SKM-1 treated with dmso at 0.1 percent for 144 hours (cell line): ENCODE data around the gene PDE8A.
"Not testable (repeated sequence)": the region's sequence is repeated elsewhere in the genome, so short reads cannot be mapped to it uniquely, and the experiment has no call there.

ENCODE experiments used
- DNase-seq: peaks from one replicate; lab custom pipeline; 2025; ENCODE audit not compliant: unreplicated experiment; lab: John Stamatoyannopoulos, UW

PDE8A gene

DNA sequence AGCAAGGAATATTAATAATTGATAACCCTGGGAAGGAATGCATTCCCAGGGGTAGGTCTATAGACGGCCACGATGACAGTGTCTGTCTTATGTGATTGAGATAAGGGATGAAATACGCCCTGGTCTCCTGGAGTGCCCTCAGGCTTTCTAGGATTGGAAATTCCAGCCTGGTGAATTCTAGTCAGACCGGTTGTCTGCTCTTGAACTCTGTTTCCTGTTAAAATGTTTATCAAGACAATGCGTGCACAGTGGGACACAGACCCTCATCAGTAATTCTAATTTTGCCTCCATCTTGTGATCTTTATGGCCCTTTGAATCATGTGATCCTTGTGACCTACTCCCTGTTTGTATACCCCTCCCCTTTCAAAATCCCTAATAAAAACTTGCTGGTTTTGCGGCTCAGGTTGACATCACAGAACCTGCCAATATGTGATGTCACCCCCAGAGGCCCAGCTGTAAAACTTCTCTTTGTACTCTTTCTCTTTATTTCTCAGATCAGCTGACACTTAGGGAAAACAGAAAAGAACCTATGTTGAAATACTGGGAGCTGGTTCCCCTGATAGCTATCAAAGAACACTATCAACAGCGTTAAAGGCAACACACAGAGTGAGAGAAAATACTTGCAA, 183.3 kb downstream of the PDE8A start:
- DNase-seq: no peak

GRCh38 chr15:85167568-85167967, 185.9 kb downstream of the PDE8A start:
- DNase-seq: no peak

DNA sequence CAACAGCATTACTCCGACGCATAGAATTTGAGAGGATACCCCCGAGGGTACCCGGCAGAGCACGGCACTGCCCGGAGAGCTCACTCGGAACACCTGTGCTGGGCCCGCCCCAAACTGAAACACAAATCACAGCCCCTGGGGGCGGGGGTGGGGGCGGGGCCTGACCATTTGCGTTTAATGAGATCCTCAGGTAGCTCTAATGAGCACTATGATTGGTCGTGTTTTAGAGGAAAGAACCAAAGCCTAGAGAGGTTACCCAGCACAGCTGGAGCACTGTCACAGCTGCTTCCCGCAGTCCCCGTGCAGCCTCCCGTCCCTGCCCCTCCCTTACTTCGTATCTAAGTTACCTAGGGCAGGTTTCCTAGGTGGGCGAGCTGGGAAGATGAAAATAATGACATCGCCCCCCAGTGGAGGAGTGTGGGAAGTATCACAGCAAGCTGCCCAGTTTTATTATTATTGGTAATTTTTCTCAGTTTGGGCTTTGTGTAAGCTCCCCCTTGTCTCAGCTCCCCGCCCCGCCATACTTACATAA, 187.1 kb downstream of the PDE8A start:
- DNase-seq: no peak

DNA sequence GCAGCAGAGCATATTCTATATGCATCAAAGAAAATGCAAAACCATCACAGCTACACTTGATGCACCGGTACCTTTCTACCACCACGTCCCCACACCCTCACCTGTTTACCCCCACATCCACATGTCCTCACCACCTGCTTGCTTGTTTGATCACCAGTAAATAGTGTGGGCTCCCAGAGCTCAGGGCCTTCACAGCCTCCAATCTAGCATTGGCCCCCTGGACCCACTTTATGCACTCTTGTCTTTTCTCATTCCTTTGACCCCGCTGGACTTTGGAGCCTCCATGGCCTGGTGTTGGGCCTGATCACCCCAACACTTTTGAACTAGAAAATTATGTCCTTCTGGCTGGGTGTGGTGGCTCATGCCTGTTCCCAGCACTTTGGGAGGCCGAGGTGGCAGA, 190.1 kb downstream of the PDE8A start:
- DNase-seq: no peak

DNA sequence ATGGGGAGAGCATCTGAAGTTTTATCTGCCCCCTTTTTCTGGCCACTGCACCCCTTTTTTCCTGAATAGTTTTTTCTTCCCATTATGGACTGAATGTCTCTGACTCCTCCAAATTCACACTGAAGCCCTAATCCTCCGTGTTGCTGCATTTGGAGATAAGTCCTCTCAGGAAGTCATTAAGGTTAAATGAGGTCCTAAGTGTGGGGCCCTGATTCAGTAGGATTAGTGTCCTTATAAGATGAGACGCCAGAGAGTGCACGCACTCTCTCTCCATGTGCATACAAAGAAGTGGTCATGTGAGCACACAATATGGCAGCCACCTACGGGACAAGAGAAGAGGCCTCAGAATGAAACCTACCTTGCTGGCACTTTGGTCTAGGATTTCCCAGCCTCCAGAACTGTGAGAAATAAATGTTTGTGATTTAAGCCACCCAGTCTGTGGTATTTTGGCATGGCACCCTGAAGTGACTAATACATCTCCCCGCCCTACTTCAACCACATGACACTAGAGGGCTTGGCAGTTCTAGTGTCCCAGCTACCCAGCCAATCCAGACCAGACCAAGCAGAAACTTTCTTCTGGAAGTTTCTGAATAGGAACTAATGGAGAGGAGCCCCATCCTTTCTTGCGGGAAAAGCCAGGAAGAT, 191.3 kb downstream of the PDE8A start:
- no peak for DNase-seq

DNA sequence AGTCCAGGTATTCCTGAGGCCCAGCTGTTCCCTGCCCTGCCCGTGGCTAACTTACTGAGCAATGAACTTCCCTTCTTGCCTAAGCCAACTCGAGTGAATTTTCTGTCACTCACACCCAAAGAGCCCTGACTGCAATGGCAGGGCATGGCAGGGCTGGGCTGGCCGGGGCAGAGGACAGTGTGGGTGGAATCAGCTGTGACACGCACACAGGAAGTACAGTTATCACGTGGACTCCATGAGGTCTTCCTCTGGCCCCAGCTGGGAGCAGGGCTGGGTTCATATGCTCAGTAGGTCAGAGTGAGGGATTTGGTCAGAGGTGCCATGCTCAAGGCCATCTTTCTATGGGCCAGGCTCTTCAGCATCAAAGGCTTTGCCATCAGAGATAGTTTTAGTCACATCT, 192.0 kb downstream of the PDE8A start:
- not testable (repeated sequence) for DNase-seq

GRCh38 chr15:85174521-85174920, 192.9 kb downstream of the PDE8A start:
- no peak for DNase-seq

DNA sequence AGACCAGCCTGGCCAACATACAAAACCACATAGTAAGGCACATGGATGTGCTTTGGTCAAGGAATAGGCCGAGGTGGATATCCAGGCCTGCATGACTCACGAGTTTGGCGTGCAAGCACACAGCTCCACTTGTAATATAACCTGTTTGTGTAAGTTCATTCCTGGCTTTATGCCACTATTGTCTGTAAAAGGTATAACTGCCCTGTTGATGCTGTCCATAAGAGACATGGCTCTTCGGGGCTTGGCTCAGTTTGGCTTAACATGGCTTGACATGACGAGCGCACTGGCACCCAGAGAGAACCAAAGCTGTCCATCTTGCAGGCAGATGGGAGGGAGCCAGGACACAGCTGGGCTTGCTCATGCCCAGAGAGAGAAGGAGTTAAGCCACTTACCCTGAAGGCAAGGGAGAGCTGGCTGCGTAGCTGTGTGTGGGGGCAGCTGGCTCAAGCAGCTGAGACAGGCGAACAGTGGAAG, 195.4 kb downstream of the PDE8A start:
- not testable (repeated sequence) for DNase-seq

DNA sequence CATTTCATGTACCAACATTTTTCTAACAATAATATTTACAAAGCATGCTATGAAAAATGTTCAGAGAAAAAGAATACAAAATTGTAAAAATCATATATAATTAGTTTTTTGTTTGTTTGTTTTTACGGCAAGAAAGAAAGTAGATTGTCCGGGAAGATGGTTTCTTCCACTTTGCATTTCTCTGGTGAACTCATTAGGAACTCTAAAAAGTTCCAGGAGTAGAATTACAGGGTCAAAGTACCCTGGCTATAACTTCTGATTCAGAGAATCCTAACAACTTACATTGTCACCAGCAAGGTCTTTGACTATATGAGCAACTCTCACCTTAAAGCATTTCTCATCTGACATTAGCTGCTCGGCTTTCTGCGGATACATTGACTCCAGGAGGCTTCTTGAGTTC, 196.7 kb downstream of the PDE8A start:
- no peak for DNase-seq

- no peak for DNase-seq
Observed at GRCh38 chr15:85179700-85180099, 198.0 kb downstream of the PDE8A start.

DNA sequence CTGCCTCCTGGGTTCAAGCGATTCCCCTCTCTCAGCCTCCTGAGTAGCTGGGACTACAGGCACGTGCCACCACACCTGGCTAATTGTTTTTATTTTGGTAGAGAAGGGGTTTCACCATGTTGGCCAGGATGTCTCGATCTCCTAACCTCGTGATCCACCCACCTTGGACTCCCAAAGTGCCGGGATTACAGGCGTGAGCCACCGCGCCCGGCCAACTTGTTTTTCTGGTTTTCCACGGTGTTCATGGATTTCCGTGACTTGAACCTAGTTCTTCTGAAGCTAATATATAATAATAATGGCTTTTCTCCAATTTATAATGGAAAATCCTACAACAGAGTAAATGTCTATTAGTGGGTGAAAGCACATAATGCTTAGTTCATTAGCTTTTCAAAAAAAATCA, 203.7 kb downstream of the PDE8A start:
- not testable (repeated sequence) for DNase-seq

DNA sequence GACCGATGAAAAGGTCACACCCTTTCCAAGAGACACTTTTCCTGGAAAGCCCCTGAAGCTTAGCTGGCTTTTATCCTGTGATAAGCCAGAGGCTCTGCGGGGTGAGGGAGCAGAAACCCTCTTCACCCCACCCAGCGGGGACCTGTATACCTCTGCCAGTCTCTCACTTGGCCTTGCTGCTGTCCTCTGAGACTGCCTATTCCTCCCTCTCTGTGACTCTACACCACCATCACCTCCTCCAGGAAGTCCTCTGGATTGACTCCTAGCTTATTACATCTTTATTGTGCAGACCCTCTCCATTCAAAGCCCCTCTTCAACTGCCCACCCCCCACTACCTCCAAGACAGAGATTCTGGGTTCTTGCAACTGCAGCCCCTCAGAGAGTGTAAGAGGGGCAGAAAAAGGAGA, 206.5 kb downstream of the PDE8A start:
- DNase-seq: not testable (repeated sequence)
